B cell (primary cell): ENCODE data around the gene SLC2A5. TPM values are rescaled to one million over a fixed set of nuclear protein-coding genes. Genes with fewer than 3 reads are reported as not detected.

Experiments used
- ATAC-seq: fragments of 200-7000 bp; cut with Tn5 transposase; one replicate; pipeline ENCODE4 v1.10.0; 2021; ENCODE audit warnings: low read depth, mild to moderate bottlenecking, moderate number of reproducible peaks, moderate library complexity
- CTCF ChIA-PET: fragments of 350-600 bp; sonication (Branson Sonifier 250); formaldehyde crosslinking; loops from one replicate; lab custom pipeline; 2021; ENCODE audit warnings: antibody characterized with exemption, inconsistent platforms; lab: Charles Lee
- POLR2A ChIA-PET: fragments of 350-600 bp; sonication (Branson Sonifier 250); formaldehyde crosslinking; loops from one replicate; lab custom pipeline; 2021; ENCODE audit warnings: antibody characterized with exemption; lab: Charles Lee
- DNase-seq: peaks from one replicate; pipeline ENCODE4 v3.0.0; 2013
- H2AFZ ChIP-seq: 2 replicates; pipeline ENCODE4 v1.6.1; 2012; ENCODE audit warnings: mild to moderate bottlenecking, low read depth, low read length; ENCODE audit not compliant: insufficient read depth, poor library complexity, severe bottlenecking
- H3K27ac ChIP-seq, 2 donors: 1 replicate in 1 of 2; 2 replicates in 1 of 2; pipeline ENCODE4 v1.5.1; 2012 to 2013; ENCODE audit warnings: low read length in 2 of 2, mild to moderate bottlenecking in 2 of 2, moderate library complexity in 1 of 2
- H3K27me3 ChIP-seq, 4 experiments: fragments of 200-600 bp in 1 of 4; sonication (generic) in 1 of 4; replicated peaks in 1 of 4; 1 replicate in 2 of 4; 2 replicates in 2 of 4; pipeline versions ENCODE4 v1.6.1 to v1.7.0; 2013 to 2016; ENCODE audit warnings: low read length in 3 of 4, mild to moderate bottlenecking in 2 of 4, mixed read lengths in 1 of 4, moderate library complexity in 1 of 4; ENCODE audit not compliant: insufficient read depth in 4 of 4, control insufficient read depth in 3 of 4; ENCODE audit errors: control extremely low read depth in 1 of 4
- H3K36me3 ChIP-seq, 2 experiments: replicated peaks in 1 of 2; 1 replicate in 1 of 2; 2 replicates in 1 of 2; pipeline versions ENCODE4 v1.6.1 to v1.7.1; 2013; ENCODE audit warnings: low read length in 1 of 2; ENCODE audit not compliant: insufficient read depth in 2 of 2, control insufficient read depth in 1 of 2; ENCODE audit errors: control extremely low read depth in 1 of 2, extremely low read depth in 1 of 2
- H3K4me1 ChIP-seq, 2 donors: fragments of 200-600 bp in 1 of 2; sonication (generic) in 1 of 2; 1 replicate in 1 of 2; 2 replicates in 1 of 2; pipeline versions ENCODE4 v1.5.1 to v1.6.1; 2013 to 2017; ENCODE audit warnings: low read length in 2 of 2; ENCODE audit not compliant: control insufficient read depth in 2 of 2, insufficient read depth in 2 of 2
- H3K4me2 ChIP-seq: replicated peaks from 2 replicates; pipeline ENCODE3; 2012; ENCODE audit warnings: mild to moderate bottlenecking, low read depth, low read length; ENCODE audit not compliant: poor library complexity, severe bottlenecking
- H3K4me3 ChIP-seq, 5 experiments: fragments of 200-600 bp in 1 of 5; sonication (generic) in 1 of 5; 1 replicate in 3 of 5; 2 replicates in 2 of 5; pipeline versions ENCODE4 v1.5.1 to v1.7.0; 2011 to 2016; ENCODE audit warnings: low read length in 4 of 5, mild to moderate bottlenecking in 4 of 5, low read depth in 2 of 5, control low read depth in 1 of 5, moderate library complexity in 1 of 5; ENCODE audit not compliant: insufficient read depth in 1 of 5; ENCODE audit errors: control extremely low read depth in 1 of 5, extremely low read depth in 1 of 5
- H3K79me2 ChIP-seq: fragments of 200-600 bp; sonication (generic); one replicate; pipeline ENCODE4 v1.6.0; 2016; ENCODE audit warnings: low read length; ENCODE audit not compliant: control insufficient read depth, insufficient read depth
- H3K9ac ChIP-seq: fragments of 200-600 bp; sonication (generic); 2 replicates; pipeline ENCODE4 v1.6.1; 2017; ENCODE audit warnings: mild to moderate bottlenecking, low read length, moderate library complexity
- H3K9me3 ChIP-seq, 3 donors: one replicate each; pipeline versions ENCODE4 v1.6.1 to v1.7.1; 2013; ENCODE audit warnings: low read length in 2 of 3; ENCODE audit not compliant: control insufficient read depth in 2 of 3, insufficient read depth in 1 of 3; ENCODE audit errors: control extremely low read depth in 1 of 3
- H4K20me1 ChIP-seq: 2 replicates; pipeline ENCODE4 v1.6.0; 2012; ENCODE audit warnings: mild to moderate bottlenecking, low read length; ENCODE audit not compliant: insufficient read depth, control insufficient read depth, poor library complexity, severe bottlenecking
- H3K27ac Mint-ChIP-seq: one replicate; pipeline ENCODE4 v1.8.0; 2021; ENCODE audit warnings: mixed read lengths
- H3K27me3 Mint-ChIP-seq: one replicate; pipeline ENCODE4 v1.8.0; 2021; ENCODE audit warnings: mixed read lengths
- H3K4me1 Mint-ChIP-seq: one replicate; pipeline ENCODE4 v1.8.0; 2021; ENCODE audit warnings: mixed read lengths
- H3K4me3 Mint-ChIP-seq: one replicate; pipeline ENCODE4 v1.8.0; 2021; ENCODE audit warnings: mixed read lengths
- H3K9me3 Mint-ChIP-seq: one replicate; pipeline ENCODE4 v1.8.0; 2022; ENCODE audit warnings: mixed read lengths; ENCODE audit not compliant: insufficient read depth
- CTCF ChIP-seq: fragments of 200-600 bp; IDR thresholded peaks from one replicate; pipeline ENCODE4 v1.8.0; 2022; ENCODE audit warnings: antibody characterized with exemption, mild to moderate bottlenecking
- EZH2 ChIP-seq: IDR thresholded peaks from 2 replicates; pipeline ENCODE4 v1.6.1; 2012; ENCODE audit warnings: borderline replicate concordance, low read depth, mild to moderate bottlenecking, moderate library complexity, low read length; ENCODE audit not compliant: insufficient read depth, poor library complexity, severe bottlenecking
- WGBS: methylation state at CpG from one replicate; pipeline ENCODE4 v1.1.5; 2013; ENCODE audit warnings: missing lambda C conversion rate; ENCODE audit not compliant: insufficient coverage; 5-methylcytosine and 5-hydroxymethylcytosine counted together
- intact Hi-C: fragments of 100-400 bp; cut with micrococcal nuclease; formaldehyde crosslinking; loops from one replicate; pipeline ENCODE4 v1.10.0; 2022
- polyA plus RNA-seq: library from polyadenylated mRNA; depleted of rRNA; stranded (reverse); fragments of >200 nt; gene quantifications from 2 replicates; pipeline ENCODE4 v1.2.3, GENCODE V29; 2012
- total RNA-seq, 2 donors: library from RNA; stranded (reverse); fragments of 120-200 nt in 1 of 2; gene quantifications; 1 replicate in 1 of 2; 2 replicates in 1 of 2; pipeline versions ENCODE4 v1.2.3 to v1.2.4, GENCODE V29; 2013 to 2022

The SLC2A5 gene
- total and polyA plus RNA-seq, 2 donors (not counting 1 experiment from before 2014, with no cell fraction given), result 16.7 to 29.5 TPM

GRCh38 chr1:9111357-9111691 is 41.9 kb upstream of the SLC2A5 start:
- ATAC-seq (no peak), DNase-seq (no peak)
- no peak overlapping the region for H3K4me3 ChIP-seq
- no peak overlapping the region for H3K4me3 Mint-ChIP-seq
- 96% methylated on average over 13 of the region's 13 CpGs for WGBS
- H3K27ac ChIP-seq, result no peak overlapping the region
- H3K4me1 Mint-ChIP-seq, result peaks cover 2% of the 10 kb centered on the region
- H3K9me3 Mint-ChIP-seq, result no peaks in the 10 kb centered on the region
- H3K4me1 ChIP-seq, result peaks cover 0 to 5% of the 10 kb centered on the region in 2 donors
- H3K9ac ChIP-seq, result no peak overlapping the region
- no peaks in the 10 kb centered on the region for H3K27me3 Mint-ChIP-seq
- H2AFZ ChIP-seq, result no peak overlapping the region
- no peak overlapping the region for H3K4me2 ChIP-seq
- ChIA-PET CTCF (interaction anchor here (0.6 to 5.0 kb wide), 32 partner anchors 10 to 407 kb away, joined by 3 to 153 read pairs (median 5); partner anchors contain the start of genes GPR157 and H6PD), POLR2A (interaction anchor here (0.5 kb wide), 1 partner anchor 369 kb away, joined by 5 read pairs; no protein-coding TSS in a partner anchor)
- intact Hi-C loops, result loop anchor here (2.0 kb wide), 1 partner anchor 17 kb away; the partner anchor contains the start of gene GPR157
- no peaks in the 10 kb centered on the region for H3K27me3 ChIP-seq
- no peak overlapping the region for H3K27ac Mint-ChIP-seq
- H4K20me1 ChIP-seq, result no peaks in the 10 kb centered on the region
- TF ChIP-seq CTCF, result no peak
- no peak for TF ChIP-seq EZH2
- no peaks in the 10 kb centered on the region for H3K79me2 ChIP-seq
- H3K9me3 ChIP-seq, result no peaks in the 10 kb centered on the region
- peaks cover 0 to 2% of the 10 kb centered on the region in 2 experiments for H3K36me3 ChIP-seq

GRCh38 chr1:9110669-9111356 is 41.4 kb upstream of the SLC2A5 start:
- H3K27ac Mint-ChIP-seq, result no peak overlapping the region

More at GRCh38 chr1:9110669-9111356, 41.4 kb upstream of the SLC2A5 start:
- Mint-ChIP-seq H3K4me1 (peaks cover 2% of the 10 kb centered on the region), H3K4me3 (no peak overlapping the region), H3K9me3 (no peaks in the 10 kb centered on the region), H3K27me3 (no peaks in the 10 kb centered on the region)
- TF ChIP-seq EZH2 (no peak), CTCF (peak; percentile 91)
- intact Hi-C loops, result loop anchor here (1.0 to 2.0 kb wide), 2 partner anchors 18 to 31 kb away; partner anchors contain the start of gene GPR157
- H3K4me2 ChIP-seq, result no peak overlapping the region
- no peak overlapping the region for H2AFZ ChIP-seq
- peak; percentile 85 for DNase-seq
- no peaks in the 10 kb centered on the region for H3K9me3 ChIP-seq
- ChIA-PET POLR2A (interaction anchor here (0.5 kb wide), 1 partner anchor 370 kb away, joined by 5 read pairs; no protein-coding TSS in a partner anchor), CTCF (interaction anchor here (0.6 to 5.0 kb wide), 37 partner anchors 9 to 382 kb away, joined by 3 to 153 read pairs (median 5); partner anchors contain the start of genes GPR157 and H6PD)
- peaks cover 0 to 2% of the 10 kb centered on the region in 2 experiments for H3K36me3 ChIP-seq
- H3K79me2 ChIP-seq, result no peaks in the 10 kb centered on the region
- ATAC-seq, result peak; percentile 95
- no peak overlapping the region for H3K9ac ChIP-seq
- no peak overlapping the region for H3K4me3 ChIP-seq
- no peaks in the 10 kb centered on the region for H3K27me3 ChIP-seq
- no peaks in the 10 kb centered on the region for H4K20me1 ChIP-seq
- no peak overlapping the region for H3K27ac ChIP-seq
- peaks cover 0 to 5% of the 10 kb centered on the region in 2 donors for H3K4me1 ChIP-seq
- 44% methylated on average over 16 of the region's 18 CpGs for WGBS
